Smooth muscle cell (in vitro differentiated cells): ENCODE measurements around the gene ESR2. TPM values are rescaled to one million over a fixed set of nuclear protein-coding genes. Genes with fewer than 3 reads are reported as not detected.

Source experiments
- DNase-seq: peaks from one replicate; lab custom pipeline; 2025; ENCODE audit not compliant: unreplicated experiment; lab: John Stamatoyannopoulos, UW
- H2AFZ ChIP-seq: fragments of 200-600 bp; sonication (generic); 2 replicates; pipeline ENCODE4 v1.6.0; 2016; ENCODE audit warnings: antibody characterized with exemption, low read depth, mild to moderate bottlenecking
- H3F3A ChIP-seq: fragments of 200-600 bp; sonication (generic); 2 replicates; pipeline ENCODE4 v1.6.0; 2017; ENCODE audit warnings: antibody characterized with exemption, low read depth
- H3K27ac ChIP-seq: fragments of 200-600 bp; sonication (generic); 2 replicates; pipeline ENCODE4 v1.5.1; 2016; ENCODE audit warnings: low read depth, mild to moderate bottlenecking
- H3K27me3 ChIP-seq: fragments of 200-600 bp; sonication (generic); 2 replicates; pipeline ENCODE4 v1.6.1; 2016; ENCODE audit warnings: low read depth, mild to moderate bottlenecking
- H3K36me3 ChIP-seq: fragments of 200-600 bp; sonication (generic); 2 replicates; pipeline ENCODE4 v1.5.1; 2016; ENCODE audit warnings: low read depth
- H3K4me1 ChIP-seq: fragments of 200-600 bp; sonication (generic); 2 replicates; pipeline ENCODE4 v1.5.1; 2016; ENCODE audit warnings: low read depth
- H3K4me2 ChIP-seq: fragments of 200-600 bp; sonication (generic); 2 replicates; pipeline ENCODE4 v1.6.0; 2016; ENCODE audit warnings: mild to moderate bottlenecking
- H3K4me3 ChIP-seq: fragments of 200-600 bp; sonication (generic); 2 replicates; pipeline ENCODE4 v1.5.1; 2016; ENCODE audit warnings: mild to moderate bottlenecking
- H3K79me2 ChIP-seq: fragments of 200-600 bp; sonication (generic); 2 replicates; pipeline ENCODE4 v1.6.0; 2016; ENCODE audit warnings: low read depth, mild to moderate bottlenecking
- H3K9ac ChIP-seq: fragments of 200-600 bp; sonication (generic); 2 replicates; pipeline ENCODE4 v1.6.0; 2016; ENCODE audit warnings: low read depth
- H3K9me3 ChIP-seq: fragments of 200-600 bp; sonication (generic); replicated peaks from 2 replicates; pipeline ENCODE4 v1.5.1; 2016; ENCODE audit warnings: low read depth
- H4K20me1 ChIP-seq: fragments of 200-600 bp; sonication (generic); 2 replicates; pipeline ENCODE4 v1.6.0; 2016; ENCODE audit warnings: low read depth
- WGBS: methylation state at CpG from one replicate; pipeline ENCODE4 v1.1.7; 2016; ENCODE audit warnings: low lambda C conversion rate; 5-methylcytosine and 5-hydroxymethylcytosine counted together
- polyA plus RNA-seq: library from polyadenylated mRNA; unstranded; fragments of >200 nt; fragmentation: Nextera tagmentation; extraction: Ambion mirVana; gene quantifications from 2 replicates; pipeline ENCODE4 v1.2.1, GENCODE V29; 2016
- total RNA-seq: library from RNA; depleted of rRNA; stranded (reverse); fragments of >200 nt; gene quantifications from 2 replicates; pipeline ENCODE4 v1.2.3, GENCODE V29; 2014
- TF ChIP-seq, protein P1 (sequence below): fragments of 200-600 bp; sonication (generic); IDR thresholded peaks from 2 replicates; pipeline ENCODE4 v1.5.1; 2017; ENCODE audit warnings: borderline replicate concordance, mild to moderate bottlenecking, antibody characterized with exemption; ENCODE audit not compliant: insufficient read depth, poor library complexity, severe bottlenecking

The ESR2 gene
- total and polyA plus RNA-seq, 2 experiments from 2014 or later, result not detected

GRCh38 chr14:64059454-64060198, 234.5 kb downstream of the ESR2 start:
- Histone ChIP-seq H3F3A (no peaks in the 10 kb centered on the region), H3K27me3 (no peaks in the 10 kb centered on the region), H3K4me2 (no peak overlapping the region), H3K79me2 (no peaks in the 10 kb centered on the region), H2AFZ (no peak overlapping the region), H3K4me1 (peaks cover 15% of the 10 kb centered on the region), H3K9me3 (no peaks in the 10 kb centered on the region), H3K36me3 (no peaks in the 10 kb centered on the region), H4K20me1 (no peaks in the 10 kb centered on the region), H3K27ac (no peak overlapping the region), H3K9ac (no peak overlapping the region), H3K4me3 (no peak overlapping the region)
- WGBS, result 91% methylated on average over 6 of the region's 6 CpGs
- TF ChIP-seq, protein P1, sequence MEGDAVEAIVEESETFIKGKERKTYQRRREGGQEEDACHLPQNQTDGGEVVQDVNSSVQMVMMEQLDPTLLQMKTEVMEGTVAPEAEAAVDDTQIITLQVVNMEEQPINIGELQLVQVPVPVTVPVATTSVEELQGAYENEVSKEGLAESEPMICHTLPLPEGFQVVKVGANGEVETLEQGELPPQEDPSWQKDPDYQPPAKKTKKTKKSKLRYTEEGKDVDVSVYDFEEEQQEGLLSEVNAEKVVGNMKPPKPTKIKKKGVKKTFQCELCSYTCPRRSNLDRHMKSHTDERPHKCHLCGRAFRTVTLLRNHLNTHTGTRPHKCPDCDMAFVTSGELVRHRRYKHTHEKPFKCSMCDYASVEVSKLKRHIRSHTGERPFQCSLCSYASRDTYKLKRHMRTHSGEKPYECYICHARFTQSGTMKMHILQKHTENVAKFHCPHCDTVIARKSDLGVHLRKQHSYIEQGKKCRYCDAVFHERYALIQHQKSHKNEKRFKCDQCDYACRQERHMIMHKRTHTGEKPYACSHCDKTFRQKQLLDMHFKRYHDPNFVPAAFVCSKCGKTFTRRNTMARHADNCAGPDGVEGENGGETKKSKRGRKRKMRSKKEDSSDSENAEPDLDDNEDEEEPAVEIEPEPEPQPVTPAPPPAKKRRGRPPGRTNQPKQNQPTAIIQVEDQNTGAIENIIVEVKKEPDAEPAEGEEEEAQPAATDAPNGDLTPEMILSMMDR, result no peak
- no peak for DNase-seq

- Histone ChIP-seq H3K36me3 (no peaks in the 10 kb centered on the region), H3K27ac (no peak overlapping the region), H4K20me1 (no peaks in the 10 kb centered on the region), H3K27me3 (no peaks in the 10 kb centered on the region), H3K9me3 (no peaks in the 10 kb centered on the region), H3K4me3 (no peak overlapping the region), H3F3A (no peaks in the 10 kb centered on the region), H3K4me1 (no peaks in the 10 kb centered on the region), H2AFZ (no peak overlapping the region), H3K9ac (no peak overlapping the region), H3K79me2 (no peaks in the 10 kb centered on the region), H3K4me2 (no peak overlapping the region)
- no peak for DNase-seq
- WGBS, result 90% methylated on average over 10 of the region's 10 CpGs
- TF ChIP-seq, protein P1, result no peak
These were observed 240.2 kb downstream of the ESR2 start for GRCh38 chr14:64053694-64054669.

GRCh38 chr14:64049616-64050381, 244.4 kb downstream of the ESR2 start:
- Histone ChIP-seq H3K27me3 (no peaks in the 10 kb centered on the region), H3K9ac (no peak overlapping the region), H3K4me3 (no peak overlapping the region), H3K9me3 (no peaks in the 10 kb centered on the region), H3K4me2 (no peak overlapping the region), H3K79me2 (no peaks in the 10 kb centered on the region), H2AFZ (no peak overlapping the region), H3F3A (no peaks in the 10 kb centered on the region), H3K27ac (no peak overlapping the region), H3K36me3 (no peaks in the 10 kb centered on the region), H4K20me1 (no peaks in the 10 kb centered on the region), H3K4me1 (no peaks in the 10 kb centered on the region)
- TF ChIP-seq, protein P1, result no peak
- whole genome bisulfite sequencing, result 96% methylated on average over 2 of the region's 2 CpGs
- DNase-seq, result no peak
